ENCODE measurements around the gene PIK3C2B.

DNA sequence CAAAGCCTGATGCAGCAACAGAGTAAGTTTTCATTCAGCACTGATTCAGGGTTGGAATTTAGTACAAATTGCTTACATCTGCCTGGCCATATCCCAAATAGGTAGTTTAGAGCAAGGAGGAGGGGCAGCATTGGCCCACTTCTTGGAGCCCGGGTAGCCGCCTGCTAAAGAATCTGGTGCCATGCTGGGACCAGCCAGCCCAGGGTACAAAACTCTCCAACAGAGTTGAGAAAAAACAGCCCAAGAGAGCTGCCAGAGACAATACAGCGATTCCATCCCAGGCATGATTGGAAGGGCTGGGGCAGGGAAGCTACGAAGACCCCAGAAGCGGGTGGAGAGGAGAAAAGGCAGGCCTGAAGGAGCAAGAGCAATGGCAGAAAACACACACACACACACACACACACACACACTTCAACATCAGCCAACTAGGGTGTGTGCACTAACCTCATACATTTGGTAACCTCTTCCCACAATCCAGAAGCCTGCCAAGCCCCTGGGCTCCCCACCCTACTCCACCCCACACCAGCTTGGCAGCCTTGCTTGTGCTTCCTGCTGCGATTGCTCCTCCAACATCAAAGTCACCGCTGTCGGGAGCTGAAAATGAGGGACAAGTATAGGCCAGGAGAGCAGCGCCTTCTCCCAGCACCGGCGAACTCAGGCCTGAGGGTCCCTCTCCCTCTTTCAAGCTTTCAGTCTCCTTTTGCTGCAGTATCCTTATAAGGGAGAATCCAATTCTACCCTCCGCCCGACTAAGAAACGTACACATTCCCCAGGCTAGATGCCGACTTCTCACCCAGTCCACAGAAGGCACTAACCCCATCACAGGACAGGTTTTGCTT, 1.2 kb downstream of the PIK3C2B start:
- TF ChIP-seq, protein P1, sequence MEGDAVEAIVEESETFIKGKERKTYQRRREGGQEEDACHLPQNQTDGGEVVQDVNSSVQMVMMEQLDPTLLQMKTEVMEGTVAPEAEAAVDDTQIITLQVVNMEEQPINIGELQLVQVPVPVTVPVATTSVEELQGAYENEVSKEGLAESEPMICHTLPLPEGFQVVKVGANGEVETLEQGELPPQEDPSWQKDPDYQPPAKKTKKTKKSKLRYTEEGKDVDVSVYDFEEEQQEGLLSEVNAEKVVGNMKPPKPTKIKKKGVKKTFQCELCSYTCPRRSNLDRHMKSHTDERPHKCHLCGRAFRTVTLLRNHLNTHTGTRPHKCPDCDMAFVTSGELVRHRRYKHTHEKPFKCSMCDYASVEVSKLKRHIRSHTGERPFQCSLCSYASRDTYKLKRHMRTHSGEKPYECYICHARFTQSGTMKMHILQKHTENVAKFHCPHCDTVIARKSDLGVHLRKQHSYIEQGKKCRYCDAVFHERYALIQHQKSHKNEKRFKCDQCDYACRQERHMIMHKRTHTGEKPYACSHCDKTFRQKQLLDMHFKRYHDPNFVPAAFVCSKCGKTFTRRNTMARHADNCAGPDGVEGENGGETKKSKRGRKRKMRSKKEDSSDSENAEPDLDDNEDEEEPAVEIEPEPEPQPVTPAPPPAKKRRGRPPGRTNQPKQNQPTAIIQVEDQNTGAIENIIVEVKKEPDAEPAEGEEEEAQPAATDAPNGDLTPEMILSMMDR (conservative IDR thresholded peaks at IDR 0.05): no peak
- no peak for TF ChIP-seq ZFX (IDR thresholded peaks at IDR 0.05)
